T-helper 1 cell treated with Interleukin-12 subunit alpha and Interleukin-12 subunit beta and Interleukin-4 antibody, amounts not matched to agents 30 ng/mL and 1 ng/mL, for 36 hours (primary cell): Measurements from ENCODE around the gene CSMD2. TPM values are rescaled to one million over a fixed set of nuclear protein-coding genes. Genes with fewer than 3 reads are reported as not detected.

Source experiments
- intact Hi-C: fragments of 100-400 bp; cut with micrococcal nuclease; formaldehyde crosslinking; loops from one replicate; pipeline ENCODE4 v1.15.1; 2024
- total RNA-seq: library from RNA; stranded (reverse); gene quantifications from 2 replicates; pipeline ENCODE4 v1.2.3, GENCODE V29; 2022

The CSMD2 gene
- total RNA-seq, 1 donor from 2014 or later: not detected

GRCh38 chr1:33721301-33721815 lies 443.7 kb downstream of the CSMD2 start:
- intact Hi-C loops: no loop called here

GRCh38 chr1:33719771-33720670 lies 445.0 kb downstream of the CSMD2 start:
- intact Hi-C loops: no loop called here

GRCh38 chr1:33719326-33719725 lies 445.7 kb downstream of the CSMD2 start:
- intact Hi-C loops: no loop called here

GRCh38 chr1:33718186-33718585 lies 446.8 kb downstream of the CSMD2 start:
- intact Hi-C loops: no loop called here

GRCh38 chr1:33716976-33717688 lies 447.9 kb downstream of the CSMD2 start:
- intact Hi-C loops: no loop called here

GRCh38 chr1:33715195-33715811 lies 449.7 kb downstream of the CSMD2 start:
- intact Hi-C loops: no loop called here

- intact Hi-C loops: no loop called here
Measured at GRCh38 chr1:33714421-33714820, 450.6 kb downstream of the CSMD2 start.

GRCh38 chr1:33713058-33713877 lies 451.8 kb downstream of the CSMD2 start:
- intact Hi-C loops: no loop called here

GRCh38 chr1:33712186-33712585 lies 452.8 kb downstream of the CSMD2 start:
- intact Hi-C loops: no loop called here

GRCh38 chr1:33711511-33711910 lies 453.5 kb downstream of the CSMD2 start:
- intact Hi-C loops: no loop called here

GRCh38 chr1:33710967-33711366 lies 454.1 kb downstream of the CSMD2 start:
- intact Hi-C loops: no loop called here

GRCh38 chr1:33709783-33710718 lies 455.0 kb downstream of the CSMD2 start:
- intact Hi-C loops: no loop called here

- intact Hi-C loops: no loop called here
Measured at GRCh38 chr1:33709174-33709782, 455.8 kb downstream of the CSMD2 start.

- intact Hi-C loops: no loop called here
Measured at GRCh38 chr1:33706634-33707255, 458.3 kb downstream of the CSMD2 start.

- intact Hi-C loops: no loop called here
Measured at GRCh38 chr1:33703464-33703863, 461.6 kb downstream of the CSMD2 start.

GRCh38 chr1:33698361-33699035 lies 466.5 kb downstream of the CSMD2 start:
- intact Hi-C loops: no loop called here

- intact Hi-C loops: no loop called here
Measured at GRCh38 chr1:33697816-33698215, 467.2 kb downstream of the CSMD2 start.

GRCh38 chr1:33696962-33697361 lies 468.1 kb downstream of the CSMD2 start:
- intact Hi-C loops: no loop called here
